Pulmonary artery endothelial cell (primary cell): ENCODE data around the gene ZNF530. TPM values are rescaled to one million over a fixed set of nuclear protein-coding genes. Genes with fewer than 3 reads are reported as not detected.

ENCODE experiments used
- DNase-seq: peaks from one replicate; pipeline ENCODE4 v3.0.0-alpha.2; 2011; ENCODE audit warnings: low read depth, low spot score
- total RNA-seq: library from RNA; depleted of rRNA; stranded (reverse); fragments of >200 nt; gene quantifications from 2 replicates; pipeline ENCODE4 v1.2.3, GENCODE V29; 2014

Gene ZNF530
- 5.0 and 5.7 TPM in 2 replicates for total RNA-seq

DNA sequence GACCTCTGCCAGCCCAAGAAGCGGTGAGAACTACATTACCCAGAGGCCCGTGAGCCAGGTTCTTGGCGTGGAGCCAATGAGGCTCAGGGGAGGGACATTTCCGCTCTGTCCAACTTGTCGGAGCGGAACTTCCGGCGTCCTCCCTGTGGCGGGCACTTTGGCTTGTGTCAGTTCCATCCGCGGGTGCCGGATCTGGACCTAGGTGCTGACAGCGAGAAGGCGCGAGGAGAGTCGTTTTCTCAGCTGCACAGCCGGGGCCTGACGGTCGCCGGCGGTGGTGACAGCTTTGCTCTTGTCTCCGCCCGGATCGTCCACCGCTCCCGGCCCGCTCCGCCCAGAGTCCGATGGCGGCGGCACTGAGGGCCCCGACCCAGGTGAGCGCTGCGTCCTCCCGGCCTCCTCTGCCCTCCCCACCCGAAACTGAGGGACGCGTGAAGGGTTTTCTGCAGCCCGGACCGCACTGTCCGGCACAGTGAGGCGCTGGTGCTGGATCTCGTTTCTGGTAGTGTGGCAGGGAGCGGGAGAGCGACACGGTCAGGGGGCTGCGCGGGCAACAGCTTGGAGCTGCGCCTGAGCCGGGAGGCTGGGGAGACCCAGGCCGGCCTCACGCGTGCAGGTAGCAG lies at the start of gene ZNF530:
TSS of gene ZNF530 (plus strand) at position 125 of the 623 bp plus-strand sequence. CDS start 4,461 bp downstream, outside the sequence.
- peak; percentile 64 for DNase-seq

DNA sequence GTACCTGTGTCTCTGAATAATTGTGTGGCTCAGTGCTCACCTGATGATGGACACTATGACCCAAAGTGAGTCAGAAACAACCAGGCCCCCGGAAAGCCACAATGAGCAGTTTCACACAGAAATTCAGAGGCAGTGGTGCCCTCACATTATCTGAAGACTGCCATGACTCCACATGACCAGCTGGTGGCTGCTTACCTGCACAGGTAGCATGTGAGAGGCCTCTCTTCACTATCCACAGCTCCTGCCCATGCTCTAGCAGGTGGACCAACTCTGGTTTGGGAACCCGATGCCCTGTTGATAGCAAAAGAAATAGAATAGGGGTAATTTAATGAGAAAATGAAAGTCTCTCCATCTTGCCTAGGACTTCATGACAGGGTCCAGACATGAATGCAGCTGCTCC lies 47.3 kb upstream of the ZNF530 start:
- DNase-seq, result no peak

DNA sequence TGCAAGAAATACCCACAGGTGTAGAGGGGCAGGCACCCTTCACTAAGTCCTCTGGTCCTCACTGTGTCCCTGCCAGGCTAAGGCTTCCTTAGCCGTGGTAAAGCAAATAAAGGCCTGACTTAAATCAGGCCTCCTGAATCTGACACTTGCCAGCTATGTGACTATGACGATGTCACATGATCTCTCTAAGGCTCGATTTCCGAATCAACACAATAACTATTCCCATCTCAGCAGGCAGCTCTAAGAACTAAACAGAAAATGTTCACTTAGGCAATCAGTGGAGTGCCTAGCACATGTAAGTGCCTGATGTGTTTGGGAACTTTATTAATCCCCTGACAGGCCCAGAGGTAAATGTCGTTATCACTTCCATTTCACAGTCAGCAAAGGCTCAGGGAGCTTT lies 42.0 kb upstream of the ZNF530 start:
- DNase-seq, result no peak

DNA sequence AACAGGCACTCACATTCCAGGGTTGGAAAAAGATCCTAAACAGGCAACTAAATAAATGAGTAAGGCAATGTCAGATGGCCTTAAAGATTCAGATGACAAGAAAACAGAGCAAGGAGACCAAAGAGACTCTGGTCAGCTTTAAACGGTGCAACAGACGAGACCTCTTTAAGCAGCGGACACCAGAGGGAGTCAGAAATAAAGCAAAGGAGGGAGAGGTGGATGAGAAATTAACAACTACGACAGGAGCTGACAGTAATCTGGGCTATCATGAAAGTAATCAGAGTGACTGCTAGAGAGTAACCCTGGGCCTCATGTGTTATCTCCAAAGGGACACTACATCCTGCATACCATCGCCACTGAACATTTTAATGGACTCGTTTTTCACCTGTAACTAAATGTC lies 41.2 kb upstream of the ZNF530 start:
- no peak for DNase-seq

DNA sequence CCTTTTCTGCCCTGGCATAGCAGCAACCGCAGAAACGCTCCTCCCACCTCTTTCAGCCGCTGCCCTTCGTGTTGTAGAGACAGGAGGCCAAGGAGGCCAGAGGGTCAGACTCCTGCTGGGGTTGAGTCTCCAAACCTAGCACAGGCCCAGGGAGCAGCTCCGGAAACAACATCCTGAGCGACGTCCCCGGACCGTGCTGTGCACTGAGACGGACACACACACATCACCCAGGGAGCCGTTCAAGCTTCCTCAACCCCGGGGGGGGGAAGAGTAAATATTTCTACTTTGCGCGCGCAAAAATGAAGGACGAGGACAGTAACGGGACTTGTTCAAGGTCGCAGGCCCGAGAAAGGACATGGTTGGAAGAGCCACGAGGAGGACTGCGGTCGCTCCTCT lies 40.7 kb upstream of the ZNF530 start:
- no peak for DNase-seq

DNA sequence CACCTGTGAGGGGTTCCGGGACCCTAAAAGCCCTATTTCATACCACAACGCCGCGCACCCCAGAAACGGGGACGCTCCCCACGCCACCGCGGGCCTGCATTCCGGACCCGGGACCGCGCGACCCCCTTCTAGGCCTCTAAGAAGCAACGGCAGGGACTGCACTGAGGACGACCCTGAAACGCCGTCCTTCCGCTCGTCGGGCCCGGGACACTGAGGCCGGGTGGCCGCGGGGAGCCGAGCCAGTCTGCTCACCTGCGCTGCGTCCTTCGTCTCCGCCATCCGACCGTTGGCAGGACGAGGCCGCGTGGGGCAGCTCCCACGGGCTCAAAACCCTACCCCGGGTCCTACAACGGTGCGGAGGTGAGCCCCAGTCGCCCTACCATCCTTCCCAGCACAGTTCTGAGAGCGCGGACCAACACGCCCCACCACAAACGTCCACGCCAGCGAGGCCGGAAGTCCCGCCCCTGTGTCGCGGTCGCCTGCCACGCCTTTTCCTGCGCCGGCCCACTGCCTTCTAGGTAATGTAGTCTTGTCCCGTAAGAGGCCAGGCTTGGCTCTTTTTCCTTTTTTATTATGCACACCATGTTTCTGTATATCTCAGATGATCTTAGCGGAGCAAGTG lies 40.2 kb upstream of the ZNF530 start, which contains the start of gene ZNF550:
TSS of gene ZNF550 (minus strand) at position 460 of the 622 bp plus-strand sequence. CDS start at position 279, 181 bp downstream.
- DNase-seq, result peak; percentile 64

DNA sequence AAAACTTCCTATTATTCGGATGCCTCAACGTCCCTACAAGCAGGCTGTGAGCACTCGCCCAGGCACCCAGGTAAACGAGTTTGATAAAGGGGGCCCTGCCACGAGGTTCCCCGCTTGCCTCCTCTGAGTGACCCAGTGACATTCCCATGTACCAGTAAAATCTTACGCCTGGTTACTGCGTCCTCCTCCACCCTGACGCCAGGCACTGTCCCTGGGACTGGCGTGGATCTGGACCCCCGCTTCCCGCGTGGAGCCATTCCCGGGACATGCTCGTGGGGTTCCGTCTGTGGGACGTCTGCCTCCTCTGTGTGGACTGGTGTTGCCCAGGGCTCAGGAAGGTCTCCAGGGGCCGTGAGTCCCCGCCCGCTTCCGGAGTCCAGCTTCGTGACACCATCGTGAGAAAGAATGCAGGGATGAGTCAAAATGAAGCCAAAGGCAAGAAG lies 39.6 kb upstream of the ZNF530 start:
- no peak for DNase-seq

DNA sequence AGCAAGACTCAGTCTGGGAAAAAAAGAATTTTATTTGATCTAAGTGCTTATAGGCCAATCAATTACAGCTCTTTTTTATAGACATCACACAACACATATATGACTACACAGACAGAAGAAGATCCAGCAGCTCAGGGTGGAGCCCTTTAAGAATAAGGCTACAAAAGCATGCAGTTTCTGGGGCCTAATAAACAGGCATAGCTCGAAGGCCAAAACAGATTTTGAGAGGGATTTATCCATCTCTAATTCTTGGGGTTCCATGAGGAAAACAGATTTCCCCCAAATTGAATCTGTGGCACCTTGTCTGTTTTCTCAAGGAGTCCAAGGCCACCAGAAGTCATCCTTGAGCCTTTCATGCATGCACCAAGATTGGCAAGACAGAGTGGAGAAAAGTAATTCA lies 36.1 kb upstream of the ZNF530 start:
- no peak for DNase-seq

DNA sequence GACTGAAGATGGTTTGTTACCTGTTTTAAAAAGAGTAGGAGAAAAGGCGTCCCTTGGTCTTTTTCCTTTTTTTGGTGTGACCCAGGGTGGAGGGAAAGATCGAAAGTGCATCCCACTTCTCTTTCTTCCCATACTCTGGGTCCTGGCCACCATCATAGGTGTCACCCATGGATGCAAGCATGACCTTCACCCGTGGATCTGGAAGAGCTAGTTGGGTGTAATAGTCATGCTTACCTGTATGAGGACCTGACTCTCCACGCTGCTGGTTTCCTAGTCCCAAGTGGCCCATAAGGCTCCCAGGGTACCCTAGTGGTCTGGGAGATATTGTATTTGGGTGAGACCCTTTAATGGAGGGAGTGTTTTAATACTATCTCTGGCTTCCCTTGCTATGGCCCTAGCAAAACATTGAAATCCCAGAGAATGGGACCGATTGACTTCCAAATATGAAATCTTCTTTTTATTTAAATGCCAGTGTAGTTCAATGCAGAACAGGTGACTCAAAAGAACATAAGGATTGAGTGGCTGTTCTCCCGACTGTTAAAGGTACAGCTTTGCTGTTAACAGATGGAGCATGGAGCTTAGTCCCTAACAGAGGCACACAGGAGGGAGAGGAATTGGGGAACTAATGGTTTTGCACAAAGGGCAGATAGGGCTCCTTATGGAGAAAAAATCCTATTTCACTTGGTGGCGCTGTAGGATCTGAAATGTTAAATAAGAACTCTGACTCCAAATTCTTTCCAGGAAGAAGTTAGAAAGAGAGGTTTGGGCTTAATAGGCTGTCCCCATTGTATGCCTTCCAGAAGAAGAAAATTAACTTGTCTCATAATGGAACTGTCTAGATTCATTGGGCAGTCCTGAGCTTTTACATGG lies 33.1 kb upstream of the ZNF530 start:
- no peak for DNase-seq

DNA sequence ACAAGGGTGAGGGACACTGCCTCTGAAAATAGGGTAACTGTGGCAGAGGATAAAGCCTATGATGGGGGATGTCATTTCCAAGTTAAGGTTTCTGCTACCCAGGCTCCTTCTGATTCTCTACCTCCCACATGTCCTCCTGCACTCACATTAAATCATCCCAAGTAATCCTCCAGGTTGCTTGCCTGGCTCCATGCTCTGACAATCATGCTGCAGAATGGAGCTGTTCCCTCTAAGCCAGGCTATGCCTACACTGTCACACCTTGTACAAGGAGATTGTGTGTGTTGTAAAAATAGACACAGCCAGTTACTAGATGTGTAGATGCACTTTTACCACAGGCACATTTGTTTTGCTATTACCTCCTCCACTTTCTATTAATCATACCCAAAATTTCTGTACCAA lies 29.0 kb upstream of the ZNF530 start:
- DNase-seq, result no peak

DNA sequence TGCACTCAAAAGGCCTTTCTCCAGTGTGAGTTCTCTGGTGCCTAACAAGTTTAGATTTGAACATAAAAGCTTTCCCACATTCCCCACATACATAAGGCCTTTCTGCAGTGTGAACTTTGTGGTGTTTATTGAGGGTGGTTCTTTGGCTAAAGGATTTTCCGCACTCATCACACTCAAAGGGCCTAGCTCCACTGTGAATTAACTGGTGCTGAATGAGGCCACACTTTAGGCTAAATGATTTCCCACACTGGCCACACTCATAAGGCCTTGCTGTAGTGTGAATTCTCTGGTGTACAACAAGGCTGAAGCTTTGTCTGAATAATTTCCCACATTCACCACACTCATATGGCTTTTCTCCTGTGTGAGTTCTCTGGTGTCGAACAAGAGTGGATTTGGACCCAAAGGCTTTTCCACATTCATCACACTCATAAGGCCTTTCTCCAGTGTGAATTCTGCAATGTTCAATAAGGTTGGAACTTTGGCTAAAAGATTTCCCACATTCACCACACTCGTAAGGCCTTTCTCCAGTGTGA lies 27.2 kb upstream of the ZNF530 start:
- no peak for DNase-seq

DNA sequence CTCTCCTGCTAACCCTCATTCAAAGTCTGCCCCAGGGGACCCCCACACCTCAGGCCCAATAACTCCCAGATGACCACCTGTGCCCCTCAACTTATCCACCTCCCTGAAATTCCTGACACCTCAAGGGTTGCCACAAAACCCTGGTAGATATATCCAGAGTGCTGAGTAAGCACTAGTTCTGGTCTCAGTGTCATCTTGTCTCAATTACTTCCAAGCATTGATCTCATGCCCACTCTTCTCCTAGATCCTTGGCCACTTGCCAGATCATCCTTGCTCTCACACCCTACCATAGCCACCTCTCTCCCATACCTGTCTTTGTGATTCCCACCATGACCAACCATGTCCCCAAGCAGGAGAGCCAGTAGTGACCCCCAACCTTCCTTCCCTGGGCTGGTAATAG lies 23.0 kb upstream of the ZNF530 start:
- no peak for DNase-seq

DNA sequence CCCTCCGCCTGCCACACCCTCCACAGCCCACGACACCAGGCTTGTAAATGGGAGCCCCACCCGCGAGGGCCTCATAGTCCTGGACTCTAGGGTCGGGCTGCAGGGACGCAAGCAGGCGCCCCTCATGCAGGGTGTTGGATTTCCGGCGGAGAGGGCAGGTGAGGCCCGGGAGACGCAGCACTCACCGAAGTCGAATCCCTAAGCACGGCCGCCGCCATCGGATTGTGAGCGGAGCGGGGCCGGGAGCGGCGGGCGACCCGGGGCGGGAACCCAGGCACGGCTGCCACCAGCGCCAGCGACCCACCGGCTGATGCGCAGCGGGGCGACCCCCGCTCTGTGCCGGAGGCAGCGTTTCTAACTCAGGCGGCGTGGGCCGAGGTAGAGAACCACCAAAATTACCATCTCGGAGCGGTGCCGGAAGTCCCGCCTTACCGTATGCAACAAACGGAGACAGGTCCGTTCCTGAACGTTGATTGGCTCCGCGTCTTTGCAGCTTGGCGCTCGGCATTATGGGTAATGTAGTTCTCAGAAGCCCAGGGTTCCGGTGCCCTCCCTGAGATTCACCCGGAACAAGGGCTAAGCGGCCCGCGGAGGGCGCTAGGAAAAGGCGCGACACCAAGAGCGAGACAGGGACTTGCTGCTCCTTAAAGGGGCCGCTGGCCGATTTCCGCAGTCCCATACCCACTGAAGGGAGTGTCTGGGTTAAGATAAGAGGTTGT lies 21.0 kb upstream of the ZNF530 start, which contains the start of gene ZNF416:
TSS of gene ZNF416 (minus strand) at position 425 of the 719 bp plus-strand sequence. CDS start at position 218, 207 bp downstream.
- peak; percentile 92 for DNase-seq

DNA sequence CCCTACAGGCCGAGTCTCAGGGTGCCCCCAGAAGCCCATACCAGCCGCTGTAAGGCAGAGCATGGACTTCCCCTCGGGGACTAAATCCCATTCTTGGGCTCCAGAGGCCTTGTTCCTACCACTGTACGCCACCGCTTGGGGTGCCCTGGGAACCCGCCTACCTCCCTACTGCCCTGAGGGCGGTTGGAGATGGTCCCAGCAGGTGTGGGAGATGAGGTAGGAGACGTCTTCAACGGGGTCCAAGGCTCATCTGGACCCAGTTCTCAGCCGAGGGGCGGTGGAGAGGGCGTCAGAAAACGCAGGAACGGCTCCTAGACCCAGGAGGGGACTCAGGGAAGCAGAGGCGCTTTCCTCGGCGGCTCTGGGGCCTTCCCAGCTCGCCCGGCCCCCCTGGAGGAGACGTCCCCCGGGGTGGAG lies 16.6 kb upstream of the ZNF530 start:
- DNase-seq, result no peak

DNA sequence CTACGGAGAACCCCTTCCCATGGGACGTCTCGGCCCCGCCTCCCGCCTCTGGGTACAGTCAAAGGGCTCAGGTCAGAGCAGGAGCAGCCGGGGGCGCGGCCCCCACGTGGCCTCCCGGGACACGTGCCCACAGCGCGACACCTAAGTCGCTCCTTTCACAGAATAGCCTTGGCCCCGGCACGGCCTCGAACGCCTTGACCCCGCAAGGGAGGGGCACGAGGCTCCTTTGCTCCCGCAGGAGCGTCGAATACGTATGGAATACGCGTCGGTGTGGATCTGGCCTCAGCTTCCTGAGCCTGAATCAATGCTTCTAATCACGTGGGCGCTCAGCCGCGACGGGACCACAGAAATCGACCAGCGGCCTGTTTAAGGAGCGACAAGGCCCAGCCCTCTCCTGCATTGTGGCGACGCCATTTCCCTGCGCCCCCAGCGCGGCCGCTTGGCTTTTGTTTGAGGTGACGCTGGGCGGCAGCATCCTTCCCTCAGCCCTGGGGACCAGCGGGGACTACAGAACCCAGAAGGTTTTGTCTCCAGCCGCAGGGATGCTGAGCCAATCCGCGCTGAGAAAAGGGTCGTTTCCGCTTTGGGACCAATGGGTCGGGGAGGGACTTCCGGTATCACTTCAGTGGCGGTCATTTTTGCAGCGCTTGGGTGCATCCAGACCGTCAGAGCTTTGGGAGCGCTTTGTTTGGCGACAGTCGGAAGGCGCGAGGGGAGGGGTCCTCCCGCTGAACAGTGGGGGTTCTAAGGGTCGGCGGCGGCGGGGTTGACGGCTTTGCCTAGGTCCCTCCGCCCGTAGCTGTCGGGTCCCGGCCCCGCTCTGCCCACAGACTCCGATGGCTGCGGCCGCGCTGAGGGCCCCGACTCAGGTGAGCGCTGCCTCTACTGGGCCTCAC lies 15.9 kb upstream of the ZNF530 start, which contains the start of gene ZIK1:
TSS of gene ZIK1 (plus strand) at position 625 of the 896 bp plus-strand sequence. CDS start at position 837, 212 bp downstream.
- DNase-seq, result peak; percentile 8

DNA sequence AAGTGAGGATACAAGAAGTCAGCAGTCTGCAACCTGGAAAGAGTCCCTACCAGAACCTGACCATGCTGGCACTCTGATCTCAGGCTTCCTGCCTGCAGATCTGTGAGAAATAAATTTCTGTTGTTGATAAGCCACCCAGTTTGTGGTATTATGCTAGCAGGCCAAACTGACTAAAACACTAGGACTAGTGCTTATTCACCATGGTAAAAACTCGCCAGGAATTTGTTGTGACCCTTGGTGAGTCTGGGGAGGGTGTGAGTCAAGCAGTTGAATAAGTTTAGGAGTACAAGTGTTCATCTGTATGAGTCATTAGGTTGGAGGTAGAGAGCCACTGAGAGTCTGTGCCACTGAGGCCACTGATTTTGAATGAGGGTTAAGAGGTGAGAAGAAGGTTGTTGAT lies 12.2 kb upstream of the ZNF530 start:
- no peak for DNase-seq

DNA sequence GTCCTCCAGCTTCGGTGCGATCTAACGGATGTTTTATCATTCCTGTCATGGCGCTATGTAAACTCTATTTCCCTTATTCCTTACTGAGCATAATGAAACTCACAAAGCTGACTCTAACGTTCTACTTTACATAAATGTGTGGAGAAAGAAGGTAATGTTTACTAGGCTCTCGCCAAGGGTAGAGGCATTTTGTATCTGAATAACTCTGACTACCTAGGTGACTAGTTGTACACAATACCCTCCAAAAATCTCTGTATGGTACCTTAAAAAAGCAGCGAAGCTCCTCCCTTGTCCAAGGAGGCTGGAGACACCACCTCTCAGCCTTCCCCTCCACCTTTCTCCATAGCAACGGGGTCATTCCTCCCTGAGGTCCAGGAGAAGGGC lies 316 bp upstream of the ZNF530 start:
- no peak for DNase-seq

DNA sequence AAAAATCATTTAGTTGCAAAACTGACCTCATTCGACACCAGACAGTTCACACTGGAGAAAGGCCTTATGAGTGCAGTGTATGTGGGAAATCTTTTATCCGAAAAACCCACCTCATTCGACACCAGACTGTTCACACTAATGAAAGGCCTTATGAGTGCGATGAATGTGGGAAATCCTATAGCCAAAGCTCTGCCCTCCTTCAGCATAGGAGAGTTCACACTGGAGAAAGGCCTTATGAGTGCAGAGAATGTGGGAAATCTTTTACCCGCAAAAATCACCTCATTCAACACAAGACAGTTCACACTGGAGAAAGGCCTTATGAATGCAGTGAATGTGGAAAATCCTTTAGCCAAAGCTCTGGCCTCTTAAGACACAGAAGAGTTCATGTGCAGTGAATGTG lies 7.2 kb downstream of the ZNF530 start:
- no peak for DNase-seq

DNA sequence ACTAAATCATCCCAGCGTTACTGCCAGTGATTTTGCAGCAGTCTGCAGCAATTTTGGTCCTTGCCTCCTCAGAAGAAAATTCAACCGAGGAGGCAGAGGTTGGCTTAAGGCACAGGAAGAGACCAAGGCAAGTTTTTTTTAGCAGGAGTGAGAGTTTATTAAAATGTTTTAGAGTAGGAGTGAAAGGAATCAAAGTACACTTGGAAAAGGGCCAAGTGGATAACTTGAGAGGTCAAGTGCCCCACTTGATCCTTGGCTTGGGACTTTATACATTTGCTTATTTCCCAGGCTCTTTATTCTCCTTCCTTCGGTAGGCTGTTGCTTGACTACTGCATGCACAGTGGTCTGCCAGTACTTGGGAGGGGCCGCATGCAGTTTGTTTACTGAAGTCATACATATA lies 11.4 kb downstream of the ZNF530 start:
- no peak for DNase-seq
